ENCODE measurements around the gene TPST2. TPM values are rescaled to one million over a fixed set of nuclear protein-coding genes. Genes with fewer than 3 reads are reported as not detected.

TPST2 gene
- 36.1 TPM for polyA plus RNA-seq (2012; ENCODE audit: insufficient read length, low read depth)

DNA sequence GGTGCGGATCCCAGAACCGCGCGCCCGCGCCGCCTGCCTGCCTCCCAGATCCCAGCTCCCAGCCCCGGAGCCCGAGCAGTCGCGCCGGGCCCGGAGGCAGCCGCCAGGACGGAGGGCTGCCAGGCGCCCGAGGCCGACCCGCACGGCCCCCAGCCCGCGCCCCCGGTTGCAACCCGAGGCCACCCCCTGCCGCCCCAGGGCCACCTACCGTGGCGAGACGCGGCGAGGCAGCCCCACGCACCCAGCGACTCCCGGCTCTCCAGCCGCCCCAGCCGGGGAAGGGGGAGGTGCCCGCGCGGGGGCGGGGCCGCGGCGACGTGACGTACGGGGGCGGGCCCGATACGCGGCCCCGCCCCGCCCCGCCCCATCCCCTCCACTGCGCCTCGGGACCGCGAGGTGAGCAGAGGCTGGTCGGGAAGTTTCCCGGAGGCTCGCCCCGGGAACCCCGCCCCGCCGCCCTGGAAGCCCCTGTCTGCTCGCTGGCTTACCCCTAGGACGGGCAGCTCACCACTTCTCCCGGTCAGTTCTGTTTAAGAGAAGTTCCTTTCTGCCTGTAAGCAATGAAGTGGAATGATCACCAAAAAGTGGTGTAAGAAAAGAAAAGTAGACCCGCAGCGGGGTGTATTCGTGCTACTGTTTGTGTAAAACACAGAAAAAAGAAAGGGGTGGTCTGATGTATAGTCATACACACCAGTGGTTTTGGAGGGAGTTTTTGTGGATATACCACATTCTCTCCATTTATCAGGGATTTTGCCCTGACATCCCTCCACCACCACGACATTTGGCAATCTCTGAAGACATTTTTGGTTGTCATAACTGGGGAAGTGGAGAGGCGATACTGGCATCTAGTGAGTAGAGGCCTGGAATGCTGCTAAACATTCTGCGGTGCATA is at the start of gene TPST2:
Gene TPST2 (minus strand): TSS at position 288 of the 892 bp plus-strand sequence. CDS start 48,502 bp downstream, outside the sequence.
- TF ChIP-seq TAF1 (IDR thresholded peaks at IDR 0.05; ENCODE audit: borderline replicate concordance, insufficient read depth, low read length): no peak
- peak; percentile 69; the same call in 1 of the 2 replicates for TF ChIP-seq SIN3A (IDR thresholded peaks at IDR 0.05; ENCODE audit: borderline replicate concordance, insufficient read depth, low read length)
- TF ChIP-seq FOXP2 (optimal IDR thresholded peaks at IDR 0.05; ENCODE audit: borderline replicate concordance, extremely low read depth, extremely low read length, insufficient read depth): peak; percentile 47
- TF ChIP-seq POLR2AphosphoS5 (IDR thresholded peaks at IDR 0.05; ENCODE audit: low read depth, low read length): peak; percentile 62
- TF ChIP-seq REST (IDR thresholded peaks at IDR 0.05; ENCODE audit: insufficient read depth in 1 of 2, low read depth in 2 of 2, low read length in 2 of 2): no peak

DNA sequence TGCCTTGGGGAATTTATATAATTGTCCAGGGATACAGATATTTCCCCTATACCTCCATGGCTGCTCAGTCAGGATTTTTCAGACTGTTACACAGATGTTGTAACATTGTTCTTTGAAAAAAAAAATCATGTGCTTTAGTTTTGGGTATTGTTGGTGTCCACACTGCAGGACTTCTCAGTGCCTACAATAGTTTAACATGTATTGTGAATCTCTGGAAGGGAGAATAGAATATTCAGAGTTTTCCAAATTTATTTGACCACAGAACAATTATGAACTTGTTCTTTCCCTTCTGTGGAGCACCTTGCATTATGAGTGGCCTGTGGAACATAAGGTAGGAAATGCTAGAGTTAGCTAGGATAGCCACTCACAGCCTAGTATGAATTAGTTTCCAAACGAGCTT is 46.4 kb upstream of the TPST2 start:
- TF ChIP-seq REST (IDR thresholded peaks at IDR 0.05; ENCODE audit: insufficient read depth in 1 of 2, low read depth in 2 of 2, low read length in 2 of 2) (no peak), POLR2AphosphoS5 (IDR thresholded peaks at IDR 0.05; ENCODE audit: low read depth, low read length) (no peak), FOXP2 (optimal IDR thresholded peaks at IDR 0.05; ENCODE audit: borderline replicate concordance, extremely low read depth, extremely low read length, insufficient read depth) (no peak), SIN3A (IDR thresholded peaks at IDR 0.05; ENCODE audit: borderline replicate concordance, insufficient read depth, low read length) (no peak), TAF1 (IDR thresholded peaks at IDR 0.05; ENCODE audit: borderline replicate concordance, insufficient read depth, low read length) (no peak)

DNA sequence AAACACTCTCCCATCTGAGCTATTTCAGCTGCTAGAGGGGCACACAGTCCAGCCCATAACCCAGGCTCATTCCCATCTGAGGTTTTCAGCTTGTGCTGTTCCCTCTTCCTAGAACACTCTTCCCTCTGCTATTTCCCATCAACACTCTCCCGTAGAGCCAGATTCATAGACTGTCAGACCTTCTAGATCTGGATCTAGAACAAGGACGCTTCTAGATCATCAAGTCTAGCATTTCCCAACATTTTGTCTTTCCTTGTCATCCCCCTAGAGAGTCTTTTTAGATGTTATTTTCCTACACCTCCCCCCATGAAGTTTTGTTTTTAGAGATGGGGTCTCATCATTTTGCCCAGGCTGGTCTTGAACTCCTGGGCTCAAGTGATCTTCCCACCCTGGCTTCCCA is 45.2 kb upstream of the TPST2 start:
- TF ChIP-seq FOXP2 (optimal IDR thresholded peaks at IDR 0.05; ENCODE audit: borderline replicate concordance, extremely low read depth, extremely low read length, insufficient read depth) (no peak), SIN3A (IDR thresholded peaks at IDR 0.05; ENCODE audit: borderline replicate concordance, insufficient read depth, low read length) (no peak), TAF1 (IDR thresholded peaks at IDR 0.05; ENCODE audit: borderline replicate concordance, insufficient read depth, low read length) (no peak), POLR2AphosphoS5 (IDR thresholded peaks at IDR 0.05; ENCODE audit: low read depth, low read length) (no peak), REST (IDR thresholded peaks at IDR 0.05; ENCODE audit: insufficient read depth in 1 of 2, low read depth in 2 of 2, low read length in 2 of 2) (no peak)

GRCh38 chr22:26634189-26634588 is 44.3 kb upstream of the TPST2 start:
- TF ChIP-seq POLR2AphosphoS5 (IDR thresholded peaks at IDR 0.05; ENCODE audit: low read depth, low read length) (no peak), FOXP2 (optimal IDR thresholded peaks at IDR 0.05; ENCODE audit: borderline replicate concordance, extremely low read depth, extremely low read length, insufficient read depth) (no peak), REST (IDR thresholded peaks at IDR 0.05; ENCODE audit: insufficient read depth in 1 of 2, low read depth in 2 of 2, low read length in 2 of 2) (no peak), SIN3A (IDR thresholded peaks at IDR 0.05; ENCODE audit: borderline replicate concordance, insufficient read depth, low read length) (no peak), TAF1 (IDR thresholded peaks at IDR 0.05; ENCODE audit: borderline replicate concordance, insufficient read depth, low read length) (no peak)

Data from PFSK-1 (cell line).